Activated naive CD4-positive, alpha-beta T cell treated with anti-CD3 and anti-CD28 coated beads, Interleukin-2, amount 10 ng/mL, durations not matched to agents 7 days and 5 days (primary cell): ENCODE results near the gene NBPF3.

Source experiments
- CTCF ChIA-PET: fragments of 350-600 bp; sonication (Branson Sonifier 250); formaldehyde crosslinking; loops from one replicate; lab custom pipeline; 2021; ENCODE audit warnings: antibody characterized with exemption; lab: Charles Lee
- DNase-seq: peaks from one replicate; pipeline ENCODE4 v3.0.0-alpha.2; 2020
- H3K27ac Mint-ChIP-seq: one replicate; pipeline ENCODE4 v1.8.0; 2021; ENCODE audit warnings: mild to moderate bottlenecking, moderate library complexity, mixed read lengths
- H3K27me3 Mint-ChIP-seq: one replicate; pipeline ENCODE4 v1.8.0; 2021; ENCODE audit warnings: mild to moderate bottlenecking, mixed read lengths
- H3K36me3 Mint-ChIP-seq: one replicate; pipeline ENCODE4 v1.8.0; 2021; ENCODE audit warnings: mixed read lengths
- H3K4me1 Mint-ChIP-seq: one replicate; pipeline ENCODE4 v1.8.0; 2021; ENCODE audit warnings: mixed read lengths
- H3K4me3 Mint-ChIP-seq: one replicate; pipeline ENCODE4 v1.8.0; 2021; ENCODE audit warnings: mild to moderate bottlenecking, moderate library complexity, mixed read lengths
- H3K9me3 Mint-ChIP-seq: one replicate; pipeline ENCODE4 v1.8.0; 2021; ENCODE audit warnings: mixed read lengths

Gene NBPF3

GRCh38 chr1:21495225-21495820, 55.4 kb downstream of the NBPF3 start:
- peaks cover 71% of the 10 kb centered on the region for H3K27me3 Mint-ChIP-seq
- no peak overlapping the region for H3K4me3 Mint-ChIP-seq

GRCh38 chr1:21496063-21496462, 56.1 kb downstream of the NBPF3 start:
- no peaks in the 10 kb centered on the region for H3K4me1 Mint-ChIP-seq
- CTCF ChIA-PET = interaction anchor here (1.8 kb wide), 1 partner anchor 10 kb away, joined by 5 read pairs; no protein-coding TSS in a partner anchor
- no peak for DNase-seq
- H3K36me3 Mint-ChIP-seq = no peaks in the 10 kb centered on the region
- H3K9me3 Mint-ChIP-seq = no peaks in the 10 kb centered on the region
- no peak overlapping the region for H3K4me3 Mint-ChIP-seq
- no peak overlapping the region for H3K27ac Mint-ChIP-seq
- H3K27me3 Mint-ChIP-seq = peaks cover 69% of the 10 kb centered on the region

More at GRCh38 chr1:21495225-21495820, 55.4 kb downstream of the NBPF3 start:
- H3K9me3 Mint-ChIP-seq = no peaks in the 10 kb centered on the region
- no peaks in the 10 kb centered on the region for H3K4me1 Mint-ChIP-seq
- no peak overlapping the region for H3K27ac Mint-ChIP-seq
- H3K36me3 Mint-ChIP-seq = no peaks in the 10 kb centered on the region
- CTCF ChIA-PET = interaction anchor here (1.8 kb wide), 1 partner anchor 11 kb away, joined by 5 read pairs; no protein-coding TSS in a partner anchor
- no peak for DNase-seq

GRCh38 chr1:21496886-21497285, 56.9 kb downstream of the NBPF3 start:
- no peaks in the 10 kb centered on the region for H3K4me1 Mint-ChIP-seq
- no peak for DNase-seq
- CTCF ChIA-PET = interaction anchor here (1.8 kb wide), 1 partner anchor 9 kb away, joined by 5 read pairs; no protein-coding TSS in a partner anchor
- H3K9me3 Mint-ChIP-seq = no peaks in the 10 kb centered on the region
- no peak overlapping the region for H3K27ac Mint-ChIP-seq
- no peaks in the 10 kb centered on the region for H3K36me3 Mint-ChIP-seq
- no peak overlapping the region for H3K4me3 Mint-ChIP-seq
- peaks cover 61% of the 10 kb centered on the region for H3K27me3 Mint-ChIP-seq

GRCh38 chr1:21497466-21498061, 57.6 kb downstream of the NBPF3 start:
- no peaks in the 10 kb centered on the region for H3K9me3 Mint-ChIP-seq
- no peak for DNase-seq
- no peak overlapping the region for H3K4me3 Mint-ChIP-seq
- CTCF ChIA-PET = no interaction called here
- no peak overlapping the region for H3K27ac Mint-ChIP-seq
- peaks cover 55% of the 10 kb centered on the region for H3K27me3 Mint-ChIP-seq
- no peaks in the 10 kb centered on the region for H3K36me3 Mint-ChIP-seq
- no peaks in the 10 kb centered on the region for H3K4me1 Mint-ChIP-seq

GRCh38 chr1:21499283-21499950, 59.5 kb downstream of the NBPF3 start:
- Mint-ChIP-seq H3K9me3 (no peaks in the 10 kb centered on the region), H3K27ac (no peak overlapping the region), H3K36me3 (no peaks in the 10 kb centered on the region), H3K27me3 (peaks cover 56% of the 10 kb centered on the region), H3K4me1 (no peaks in the 10 kb centered on the region), H3K4me3 (no peak overlapping the region)
- CTCF ChIA-PET = interaction anchor here (1.3 kb wide), 1 partner anchor 11 kb away, joined by 5 read pairs; no protein-coding TSS in a partner anchor
- no peak for DNase-seq

- Mint-ChIP-seq H3K27ac (no peak overlapping the region), H3K36me3 (no peaks in the 10 kb centered on the region), H3K27me3 (peaks cover 55% of the 10 kb centered on the region), H3K4me1 (peaks cover 2% of the 10 kb centered on the region), H3K4me3 (no peak overlapping the region), H3K9me3 (no peaks in the 10 kb centered on the region)
- CTCF ChIA-PET = no interaction called here
- DNase-seq = no peak
Observed at GRCh38 chr1:21503706-21504377, 63.9 kb downstream of the NBPF3 start.

GRCh38 chr1:21506804-21507203, 66.9 kb downstream of the NBPF3 start:
- DNase-seq = no peak
- no peaks in the 10 kb centered on the region for H3K36me3 Mint-ChIP-seq
- H3K9me3 Mint-ChIP-seq = no peaks in the 10 kb centered on the region
- H3K4me3 Mint-ChIP-seq = no peak overlapping the region
- CTCF ChIA-PET = interaction anchor here (1.1 to 2.0 kb wide), 3 partner anchors 11 to 29 kb away, joined by 3 to 5 read pairs (median 3); no protein-coding TSS in a partner anchor
- peaks cover 70% of the 10 kb centered on the region for H3K27me3 Mint-ChIP-seq
- H3K27ac Mint-ChIP-seq = no peak overlapping the region
- H3K4me1 Mint-ChIP-seq = peaks cover 4% of the 10 kb centered on the region

- H3K4me1 Mint-ChIP-seq = peaks cover 4% of the 10 kb centered on the region
- CTCF ChIA-PET = interaction anchor here (0.9 to 1.2 kb wide), 2 partner anchors 16 to 28 kb away, joined by 3 read pairs; no protein-coding TSS in a partner anchor
- no peaks in the 10 kb centered on the region for H3K36me3 Mint-ChIP-seq
- no peak for DNase-seq
- H3K27ac Mint-ChIP-seq = no peak overlapping the region
- H3K27me3 Mint-ChIP-seq = peaks cover 78% of the 10 kb centered on the region
- no peaks in the 10 kb centered on the region for H3K9me3 Mint-ChIP-seq
- no peak overlapping the region for H3K4me3 Mint-ChIP-seq
Observed at GRCh38 chr1:21507511-21508270, 67.8 kb downstream of the NBPF3 start.

GRCh38 chr1:21508580-21509350, 68.8 kb downstream of the NBPF3 start:
- peaks cover 4% of the 10 kb centered on the region for H3K4me1 Mint-ChIP-seq
- no peak overlapping the region for H3K4me3 Mint-ChIP-seq
- H3K27me3 Mint-ChIP-seq = peaks cover 74% of the 10 kb centered on the region
- H3K9me3 Mint-ChIP-seq = no peaks in the 10 kb centered on the region
- CTCF ChIA-PET = interaction anchor here (0.9 kb wide), 1 partner anchor 17 kb away, joined by 3 read pairs; no protein-coding TSS in a partner anchor
- peak; percentile 70 for DNase-seq
- no peak overlapping the region for H3K27ac Mint-ChIP-seq
- H3K36me3 Mint-ChIP-seq = no peaks in the 10 kb centered on the region

GRCh38 chr1:21509351-21510112, 69.6 kb downstream of the NBPF3 start, which contains the start of gene ALPL:
Gene ALPL, plus strand, starts transcription at chr1:21509423. Its CDS starts 44,659 bp downstream, at chr1:21554082.
- H3K27me3 Mint-ChIP-seq = peaks cover 77% of the 10 kb centered on the region

GRCh38 chr1:21510113-21510493, 70.2 kb downstream of the NBPF3 start:
- Mint-ChIP-seq H3K27me3 (peaks cover 83% of the 10 kb centered on the region), H3K36me3 (no peaks in the 10 kb centered on the region), H3K27ac (no peak overlapping the region), H3K4me1 (peaks cover 4% of the 10 kb centered on the region), H3K4me3 (no peak overlapping the region), H3K9me3 (no peaks in the 10 kb centered on the region)
- DNase-seq = no peak
- CTCF ChIA-PET = interaction anchor here (1.3 to 1.9 kb wide), 2 partner anchors 10 to 25 kb away, joined by 3 to 5 read pairs; no protein-coding TSS in a partner anchor

More at GRCh38 chr1:21509351-21510112, 69.6 kb downstream of the NBPF3 start, which contains the start of gene ALPL:
- no peak within 1 kb of the TSS for H3K4me3 Mint-ChIP-seq
- no peak within 1 kb of the TSS for H3K27ac Mint-ChIP-seq
- no peaks in the 10 kb centered on the region for H3K36me3 Mint-ChIP-seq
- H3K9me3 Mint-ChIP-seq = no peaks in the 10 kb centered on the region
- CTCF ChIA-PET = interaction anchor here (1.9 kb wide), 1 partner anchor 9 kb away, joined by 5 read pairs; no protein-coding TSS in a partner anchor
- H3K4me1 Mint-ChIP-seq = peaks cover 4% of the 10 kb centered on the region
- no peak for DNase-seq
